Measurements from ENCODE around the gene MSLN. TPM values are rescaled to one million over a fixed set of nuclear protein-coding genes. Genes with fewer than 3 reads are reported as not detected.

Gene MSLN
- total and polyA plus RNA-seq, 9 of the 15 experiments (the other 6 are each of a cell fraction or from before 2014, with no cell fraction given): not detected

DNA sequence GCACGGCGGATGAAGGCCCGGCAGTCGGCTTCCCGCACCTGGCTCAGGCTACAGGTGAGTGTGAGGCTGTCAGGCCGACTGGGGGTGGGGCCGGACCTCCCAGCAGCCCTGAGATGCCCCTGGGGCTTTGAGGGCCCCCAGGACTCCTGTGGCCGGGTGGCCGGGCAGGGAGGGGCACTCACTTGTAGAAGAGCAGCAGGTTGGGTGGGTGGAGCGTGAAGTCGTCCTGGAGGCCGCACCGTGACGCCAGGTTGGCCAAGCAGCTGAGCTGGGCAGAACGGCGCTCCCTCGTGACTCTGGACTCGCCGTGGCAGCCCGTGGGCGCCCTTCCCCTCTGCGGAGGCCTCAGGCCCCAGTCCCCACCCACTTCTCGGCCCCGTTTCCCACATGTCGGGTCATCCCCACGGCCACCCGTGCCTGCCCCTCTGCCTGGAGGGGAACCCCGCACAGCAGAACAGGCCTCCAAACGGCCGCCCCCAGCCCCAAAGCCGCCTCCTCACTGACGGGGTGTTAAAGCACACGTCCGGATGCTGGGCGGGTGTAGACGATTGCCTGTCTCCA is 14.8 kb downstream of the MSLN start:
- in situ Hi-C loops (cut with MboI) (no loop called here), intact Hi-C loops (cut with micrococcal nuclease) (no loop called here)
- TF ChIP-seq PCBP1 (IDR thresholded peaks at IDR 0.05; ENCODE audit: low read depth, low read length, poor library complexity, severe bottlenecking) (peak; percentile 5), ELF1 (tag; IDR thresholded peaks at IDR 0.05) (no peak), IRF2 (CRISPR knock-in tag; IDR thresholded peaks at IDR 0.05) (no peak), ZNF253 (CRISPR knock-in tag; conservative IDR thresholded peaks at IDR 0.05) (no peak), NCOA2 (IDR thresholded peaks at IDR 0.05; ENCODE audit: partially characterized antibody in 2 of 2) (no peak), ZNF780A (CRISPR knock-in tag; IDR thresholded peaks at IDR 0.05) (no peak), RFX5 (IDR thresholded peaks at IDR 0.05; ENCODE audit: low read depth, low read length) (no peak)
- no peaks in the 10 kb centered on the region for H3K9me3 ChIP-seq (replicated peaks; ENCODE audit: control insufficient read depth, insufficient read depth, low read depth, low read length)
- no peak overlapping the region for H2AFZ ChIP-seq (ENCODE audit: low read depth, low read length)
- H4K20me1 ChIP-seq (replicated peaks; ENCODE audit: control insufficient read depth, insufficient read depth, low read length): 0 out of 2 replicates have a peak, but pooled peaks cover 2% of the 10 kb centered on the region
- H3K9me1 ChIP-seq (ENCODE audit: control insufficient read depth, insufficient read depth, low read length): peaks cover 2% of the 10 kb centered on the region
- no peak overlapping the region for H3K4me3 ChIP-seq
- ChIA-PET CTCF (ENCODE audit: low intra/inter-chr PET ratio) (no interaction called here), POLR2A (no interaction called here)
- no peak for ATAC-seq
- no peak overlapping the region for H3K4me2 ChIP-seq (ENCODE audit: insufficient read depth, low read length)
- peaks cover 0 to 3% of the 10 kb centered on the region in 2 experiments; a peak in 2 of 5 replicates for H3K27me3 ChIP-seq (ENCODE audit: control insufficient read depth in 2 of 2, insufficient read depth in 2 of 2, low read length in 2 of 2)
- 45% methylated on average over 28 of the region's 36 CpGs for WGBS (ENCODE audit: insufficient coverage, low coverage, missing lambda C conversion rate)
- BruUV-seq (replicated peaks): no TSS peak
- H3K27ac ChIP-seq (ENCODE audit: extremely low read depth, low read depth, low read length): no peak overlapping the region
- no peak overlapping the region for H3K9ac ChIP-seq (ENCODE audit: insufficient read depth in 1 of 2, low read depth in 2 of 2, low read length in 2 of 2)
- H3K79me2 ChIP-seq (ENCODE audit: control insufficient read depth, insufficient read depth, low read length): no peaks in the 10 kb centered on the region
- H3K4me1 ChIP-seq (replicated peaks in 1 of 2; ENCODE audit: control insufficient read depth in 2 of 2, insufficient read depth in 2 of 2, low read length in 2 of 2): peaks cover 0 to 62% of the 10 kb centered on the region in 2 experiments; a peak in 3 of 5 replicates
- H3K36me3 ChIP-seq (ENCODE audit: control insufficient read depth, insufficient read depth, low read length): no peaks in the 10 kb centered on the region
- no peak for DNase-seq (ENCODE audit: extremely low read depth in 1 of 4, low spot score in 3 of 4)
- no peak for FAIRE-seq
